Inflammatory macrophage treated with lipopolysaccharide for 4 hours (primary cell): ENCODE results near the gene SAMD4B.

Experiments
- DNase-seq: peaks from one replicate; pipeline ENCODE4 v3.0.0-alpha.2; 2020

The SAMD4B gene

GRCh38 chr19:39411081-39411831 is 69.0 kb downstream of the SAMD4B start:
- peak; percentile 25 for DNase-seq

DNA sequence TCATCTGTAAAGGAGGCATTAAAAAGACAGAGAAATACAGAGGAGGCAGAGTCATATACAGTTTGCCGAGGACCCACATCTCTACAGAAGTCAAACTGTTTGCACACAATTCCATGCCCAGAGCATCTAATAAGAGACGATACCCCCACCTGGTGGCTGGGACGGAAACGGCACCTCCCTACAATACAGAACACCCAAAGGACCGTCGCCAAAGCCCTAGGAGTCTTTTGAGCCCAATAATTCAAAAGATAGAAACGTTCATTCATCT is 69.5 kb downstream of the SAMD4B start:
- DNase-seq = peak; percentile 92

GRCh38 chr19:39412100-39412866 is 70.1 kb downstream of the SAMD4B start, which contains the start of gene PLEKHG2:
Gene PLEKHG2, plus strand, starts transcription at chr19:39412669. Its CDS starts 1,418 bp downstream, at chr19:39414087.
- DNase-seq = peak; percentile 100

GRCh38 chr19:39412867-39413271 is 70.6 kb downstream of the SAMD4B start:
- no peak for DNase-seq

DNA sequence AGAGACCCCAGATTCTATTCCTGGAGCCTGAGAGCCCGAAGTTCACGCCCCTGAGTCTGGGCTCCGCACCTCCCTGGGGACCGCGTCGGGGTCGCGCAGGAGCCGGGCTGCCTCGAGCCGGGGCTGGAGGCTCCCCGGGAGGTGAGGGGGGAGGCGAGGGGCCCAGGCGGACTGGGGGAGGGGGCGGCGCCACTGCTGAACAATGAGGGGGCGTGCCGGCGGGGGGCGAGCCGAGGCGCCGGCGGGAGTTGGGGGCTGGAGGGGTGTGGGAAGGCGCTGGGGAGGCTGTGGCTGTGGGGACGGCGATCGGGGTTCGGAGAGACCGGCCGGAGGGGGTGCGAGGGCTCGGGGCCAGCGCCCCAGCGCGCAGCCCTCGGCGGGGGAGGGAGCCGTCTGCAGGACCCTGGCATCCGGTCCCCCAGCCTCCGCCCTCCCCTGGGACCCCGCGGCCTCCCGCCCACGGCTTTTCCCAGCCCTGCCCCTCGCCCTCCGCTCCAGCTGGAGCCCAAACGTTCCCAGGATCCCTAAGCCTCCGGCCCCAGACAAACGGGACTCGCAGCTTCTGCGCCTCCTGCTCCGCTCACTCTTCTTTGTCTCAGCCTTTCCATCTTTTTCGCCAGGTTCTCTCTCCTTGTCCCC is 71.2 kb downstream of the SAMD4B start:
- DNase-seq = no peak

DNA sequence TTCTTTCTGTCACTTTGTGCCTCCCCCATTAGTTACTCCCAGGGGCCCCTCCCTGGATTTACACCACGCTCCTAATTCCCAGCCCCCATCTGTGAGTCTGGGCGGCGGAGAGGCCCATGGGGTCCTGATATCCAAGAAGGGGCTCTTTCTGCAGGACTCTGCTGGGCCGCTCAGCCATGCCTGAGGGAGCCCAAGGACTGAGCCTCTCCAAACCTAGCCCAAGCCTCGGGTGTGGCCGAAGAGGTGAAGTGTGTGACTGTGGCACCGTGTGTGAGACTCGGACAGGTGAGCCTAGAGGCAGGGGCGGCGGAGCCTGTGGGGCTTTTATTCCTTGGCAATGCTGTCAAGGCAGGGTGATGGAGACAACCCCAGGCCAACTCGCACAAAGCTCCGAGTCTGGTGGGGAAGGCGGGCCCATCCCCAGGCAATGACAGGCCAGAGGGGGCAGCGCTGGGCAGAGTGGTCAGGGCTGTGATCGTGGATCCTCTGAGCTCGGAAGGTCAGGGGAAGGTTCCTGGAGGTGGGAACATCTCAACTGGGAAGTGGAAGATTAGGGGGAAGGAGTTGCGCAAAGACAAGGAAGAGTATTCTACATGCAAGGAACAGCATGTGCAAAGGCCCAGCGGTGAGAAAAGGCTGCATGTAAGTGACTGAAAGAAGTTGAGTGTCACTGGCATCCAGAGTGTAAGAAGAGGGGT is 71.8 kb downstream of the SAMD4B start:
- no peak for DNase-seq

GRCh38 chr19:39415111-39416046 is 73.2 kb downstream of the SAMD4B start:
- no peak for DNase-seq

DNA sequence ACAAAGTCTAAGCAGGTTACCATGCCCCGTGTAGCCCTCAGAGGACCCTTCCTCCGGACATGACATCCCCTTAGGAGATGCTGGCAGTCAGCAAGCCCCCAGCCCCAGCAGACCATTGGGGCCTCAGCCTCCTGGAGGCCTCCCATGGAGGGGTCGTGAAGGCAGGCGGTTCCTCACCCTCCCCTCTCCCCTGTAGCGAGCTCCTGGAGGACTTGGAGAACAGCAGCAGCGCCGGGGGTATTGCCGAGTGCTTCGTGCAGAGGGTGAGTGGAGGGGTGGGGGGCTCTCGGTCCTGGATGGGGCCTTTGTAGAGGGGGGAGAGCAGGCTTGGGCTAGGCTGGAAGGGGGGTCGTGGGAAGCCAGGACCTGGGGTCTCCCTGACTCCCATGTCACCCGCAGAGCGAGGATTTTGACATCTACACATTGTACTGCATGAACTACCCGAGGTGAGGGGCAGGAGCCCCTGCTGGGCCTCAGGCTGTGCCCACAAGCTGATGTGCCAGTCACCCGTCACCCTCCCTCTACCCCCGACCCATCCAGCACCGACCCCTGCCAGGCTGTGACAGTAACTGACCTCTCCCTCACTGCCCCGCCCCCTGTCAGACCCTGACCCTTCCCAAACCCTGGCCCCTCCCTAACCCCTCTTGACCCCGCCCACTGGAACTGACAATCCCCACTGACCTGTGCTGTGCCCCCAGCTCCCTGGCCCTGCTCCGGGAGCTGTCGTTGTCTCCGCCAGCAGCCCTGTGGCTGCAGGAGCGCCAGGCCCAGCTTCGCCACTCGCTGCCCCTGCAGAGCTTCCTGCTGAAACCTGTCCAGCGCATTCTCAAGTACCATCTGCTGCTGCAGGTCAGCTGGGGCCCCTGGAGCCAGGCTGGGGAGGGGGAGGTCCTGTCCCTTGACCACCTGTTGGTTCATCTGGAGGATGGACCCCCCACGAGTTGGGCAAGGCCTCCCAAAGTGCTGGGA is 74.2 kb downstream of the SAMD4B start:
- no peak for DNase-seq

- no peak for DNase-seq
Measured at GRCh38 chr19:39417463-39418181, 75.4 kb downstream of the SAMD4B start.

DNA sequence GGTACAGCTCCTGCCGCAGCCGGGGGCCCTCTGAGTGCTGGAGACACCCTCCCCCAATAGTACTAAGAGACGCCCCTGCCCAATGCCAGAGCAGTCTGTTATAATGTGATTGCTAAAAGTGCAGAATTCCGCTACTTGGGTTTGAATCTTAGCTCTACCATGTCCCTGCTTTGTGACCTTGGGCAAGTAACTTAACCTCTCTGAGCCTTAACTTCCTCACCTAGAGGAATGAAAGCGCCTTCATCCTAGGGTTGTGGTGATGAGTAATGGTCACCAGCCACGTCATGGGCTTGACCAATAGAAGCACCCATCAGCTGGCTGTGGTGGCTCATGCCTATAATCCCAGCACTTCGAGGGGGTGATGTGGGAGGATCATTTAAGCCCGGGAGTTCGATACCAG is 76.8 kb downstream of the SAMD4B start:
- peak; percentile 24 for DNase-seq

GRCh38 chr19:39420769-39421168 is 78.5 kb downstream of the SAMD4B start:
- no peak for DNase-seq

DNA sequence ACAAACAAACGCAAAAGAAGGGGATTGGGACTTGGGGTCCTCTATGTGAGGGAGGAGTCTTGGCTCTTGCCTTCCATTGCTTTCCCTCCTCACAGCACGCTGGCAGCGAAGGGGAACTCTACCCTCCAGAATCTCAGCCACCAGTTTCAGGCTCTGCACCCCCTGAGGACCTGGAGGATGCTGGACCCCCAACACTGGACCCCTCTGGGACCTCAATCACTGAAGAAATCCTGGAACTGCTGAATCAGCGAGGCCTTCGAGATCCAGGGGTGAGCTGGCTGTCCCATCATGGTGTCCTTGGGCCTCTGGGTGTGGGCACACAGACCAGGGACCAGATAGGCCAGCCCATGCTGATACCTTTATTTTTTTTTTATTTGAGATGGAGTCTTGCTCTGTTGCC is 79.8 kb downstream of the SAMD4B start:
- DNase-seq = no peak

DNA sequence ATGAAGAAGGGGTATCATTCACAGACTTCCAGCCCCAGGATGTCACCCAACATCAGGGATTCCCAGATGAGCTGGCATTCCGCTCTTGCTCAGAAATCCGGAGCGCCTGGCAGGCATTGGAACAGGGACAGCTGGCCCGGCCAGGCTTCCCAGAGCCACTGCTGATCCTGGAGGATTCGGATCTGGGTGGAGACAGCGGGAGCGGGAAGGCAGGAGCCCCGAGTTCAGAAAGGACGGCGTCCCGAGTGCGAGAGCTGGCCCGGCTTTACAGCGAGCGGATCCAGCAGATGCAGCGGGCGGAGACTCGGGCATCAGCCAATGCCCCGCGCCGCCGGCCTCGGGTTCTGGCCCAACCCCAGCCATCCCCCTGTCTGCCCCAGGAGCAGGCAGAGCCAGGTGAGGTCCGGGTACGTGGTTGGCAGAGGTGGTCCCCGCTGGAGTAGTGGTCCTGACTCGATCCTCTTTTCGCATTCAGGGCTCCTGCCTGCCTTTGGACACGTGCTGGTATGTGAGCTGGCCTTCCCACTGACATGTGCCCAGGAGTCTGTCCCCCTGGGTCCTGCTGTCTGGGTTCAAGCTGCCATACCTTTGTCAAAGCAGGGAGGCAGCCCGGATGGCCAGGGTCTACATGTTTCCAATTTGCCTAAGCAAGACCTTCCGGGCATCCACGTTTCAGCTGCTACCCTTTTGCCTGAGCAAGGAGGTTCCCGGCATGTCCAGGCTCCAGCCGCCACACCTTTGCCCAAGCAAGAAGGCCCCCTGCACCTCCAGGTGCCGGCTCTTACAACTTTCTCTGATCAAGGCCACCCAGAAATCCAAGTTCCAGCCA is 81.3 kb downstream of the SAMD4B start:
- DNase-seq = no peak

- no peak for DNase-seq
Measured at GRCh38 chr19:39424934-39425333, 82.7 kb downstream of the SAMD4B start.

DNA sequence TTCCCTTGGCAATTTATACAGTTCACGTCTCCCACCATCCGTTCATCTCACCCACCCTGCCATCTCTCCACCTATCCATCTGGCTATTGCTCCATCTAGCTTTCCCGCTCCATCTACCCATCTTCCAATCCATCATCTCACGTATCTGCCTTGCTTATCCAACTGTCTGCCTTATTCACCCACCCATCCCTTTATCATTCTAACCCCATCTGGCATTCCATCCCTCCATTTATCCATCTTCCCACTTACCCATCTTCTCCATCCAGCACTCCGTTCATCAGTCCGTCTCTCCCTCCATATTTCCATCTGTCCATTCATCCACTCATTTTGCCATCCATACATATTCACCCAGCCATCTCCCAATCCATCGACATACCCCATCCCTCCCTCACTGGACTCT is 83.5 kb downstream of the SAMD4B start:
- no peak for DNase-seq

DNA sequence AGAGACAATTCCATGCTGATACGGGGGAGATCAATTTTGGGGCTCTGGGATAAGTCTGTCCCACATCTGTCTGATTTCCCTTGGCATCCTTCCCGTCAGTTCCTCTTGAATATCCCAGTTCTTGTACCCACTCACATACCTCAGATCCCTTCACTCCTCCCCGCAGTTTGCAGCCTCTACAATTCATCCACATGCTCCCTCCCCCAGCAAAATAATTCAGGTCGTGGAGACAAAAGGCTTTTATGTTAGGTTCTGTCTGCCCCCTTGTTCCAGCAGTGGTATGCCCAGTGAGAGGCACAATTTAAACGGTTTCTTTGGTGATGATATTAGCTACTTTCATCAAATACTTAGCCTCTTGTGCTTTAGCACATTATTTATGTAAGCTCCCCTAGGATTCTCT is 83.9 kb downstream of the SAMD4B start:
- DNase-seq = no peak

DNA sequence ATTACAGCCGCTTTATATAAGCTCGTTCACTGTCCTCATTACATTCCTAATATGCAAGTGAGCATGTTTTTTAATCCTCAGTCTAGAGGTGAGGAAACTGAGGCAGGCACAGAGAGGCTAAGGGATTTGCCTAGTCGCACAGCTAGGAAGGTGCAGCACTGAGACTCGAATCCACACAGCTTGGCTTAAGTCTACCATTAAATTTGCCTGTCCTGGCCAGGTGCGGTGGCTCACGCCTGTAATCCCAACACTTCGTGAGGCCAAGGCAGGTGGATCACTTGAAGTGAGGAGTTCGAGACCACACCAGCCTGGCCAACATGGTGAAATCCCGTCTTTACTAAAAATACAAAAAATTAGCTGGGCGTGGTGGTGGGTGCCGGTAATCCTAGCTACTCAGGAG is 85.5 kb downstream of the SAMD4B start:
- no peak for DNase-seq

- DNase-seq = no peak
Measured at GRCh38 chr19:39428283-39429112, 86.3 kb downstream of the SAMD4B start.
